ENCODE measurements around the gene INTS13.

The INTS13 gene, protein sequence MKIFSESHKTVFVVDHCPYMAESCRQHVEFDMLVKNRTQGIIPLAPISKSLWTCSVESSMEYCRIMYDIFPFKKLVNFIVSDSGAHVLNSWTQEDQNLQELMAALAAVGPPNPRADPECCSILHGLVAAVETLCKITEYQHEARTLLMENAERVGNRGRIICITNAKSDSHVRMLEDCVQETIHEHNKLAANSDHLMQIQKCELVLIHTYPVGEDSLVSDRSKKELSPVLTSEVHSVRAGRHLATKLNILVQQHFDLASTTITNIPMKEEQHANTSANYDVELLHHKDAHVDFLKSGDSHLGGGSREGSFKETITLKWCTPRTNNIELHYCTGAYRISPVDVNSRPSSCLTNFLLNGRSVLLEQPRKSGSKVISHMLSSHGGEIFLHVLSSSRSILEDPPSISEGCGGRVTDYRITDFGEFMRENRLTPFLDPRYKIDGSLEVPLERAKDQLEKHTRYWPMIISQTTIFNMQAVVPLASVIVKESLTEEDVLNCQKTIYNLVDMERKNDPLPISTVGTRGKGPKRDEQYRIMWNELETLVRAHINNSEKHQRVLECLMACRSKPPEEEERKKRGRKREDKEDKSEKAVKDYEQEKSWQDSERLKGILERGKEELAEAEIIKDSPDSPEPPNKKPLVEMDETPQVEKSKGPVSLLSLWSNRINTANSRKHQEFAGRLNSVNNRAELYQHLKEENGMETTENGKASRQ

DNA sequence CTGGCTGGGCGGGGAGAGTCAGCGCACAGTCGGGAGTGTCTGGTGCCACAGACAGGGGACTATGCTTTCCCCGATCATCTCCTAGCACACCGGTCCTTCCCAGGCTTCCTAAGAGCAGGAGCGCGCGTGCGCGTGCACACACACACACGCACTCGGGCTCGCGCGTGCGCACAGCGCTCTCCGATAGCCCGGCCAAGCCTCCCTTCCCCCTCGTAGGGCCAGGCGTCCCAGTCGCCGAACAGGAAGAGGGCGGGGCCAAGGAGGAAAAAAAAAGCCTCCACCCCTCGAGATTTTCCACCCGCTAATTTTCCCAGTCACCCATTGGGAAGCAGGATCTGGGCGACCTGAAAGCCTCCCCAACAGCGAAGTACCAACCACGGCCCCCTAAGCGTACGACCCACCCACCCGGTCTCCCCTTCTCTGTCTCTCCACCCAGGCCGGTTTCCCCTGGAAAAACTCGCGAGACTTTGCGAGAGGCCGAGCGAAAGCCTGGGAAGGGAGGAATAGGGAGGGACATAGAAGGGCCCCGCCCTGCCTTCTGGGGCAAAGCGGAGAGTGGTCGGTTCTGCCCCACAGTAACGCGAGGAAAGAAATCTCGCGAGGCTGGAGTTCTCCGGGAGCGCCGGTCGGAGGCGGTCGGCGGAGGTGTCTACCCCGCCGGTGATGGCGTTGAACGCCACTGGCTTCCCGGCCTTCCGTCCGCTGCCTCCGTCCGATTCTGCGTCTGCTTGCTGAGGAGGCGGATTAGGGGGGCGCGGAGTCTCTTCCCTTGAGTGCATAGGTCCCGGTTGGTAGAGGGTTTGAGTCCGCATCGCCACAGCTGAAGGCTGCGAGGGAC lies at the start of gene INTS13, which contains the start of gene FGFR1OP2:
Gene INTS13, minus strand, starts transcription at position 119 of the 838 bp plus-strand sequence. CDS start 1,178 bp downstream, outside the sequence.
Gene FGFR1OP2, plus strand, starts transcription at position 608 of the 838 bp plus-strand sequence. CDS start 15,689 bp downstream, outside the sequence.
- TF ChIP-seq CTCF (IDR thresholded peaks at IDR 0.05; ENCODE audit: low read depth, low read length): no peak
- peak; percentile 97 for DNase-seq (ENCODE audit: extremely low read depth, low read depth)

- DNase-seq (ENCODE audit: extremely low read depth, low read depth): no peak
- TF ChIP-seq CTCF (IDR thresholded peaks at IDR 0.05; ENCODE audit: low read depth, low read length): no peak
Observed at GRCh38 chr12:26982866-26983265, 45.1 kb upstream of the INTS13 start.

GRCh38 chr12:26979733-26980132 lies 42.0 kb upstream of the INTS13 start:
- DNase-seq (ENCODE audit: extremely low read depth, low read depth): no peak
- TF ChIP-seq CTCF (IDR thresholded peaks at IDR 0.05; ENCODE audit: low read depth, low read length): no peak

- no peak for DNase-seq (ENCODE audit: extremely low read depth, low read depth)
- no peak for TF ChIP-seq CTCF (IDR thresholded peaks at IDR 0.05; ENCODE audit: low read depth, low read length)
Observed at GRCh38 chr12:26978801-26979200, 41.0 kb upstream of the INTS13 start.

DNA sequence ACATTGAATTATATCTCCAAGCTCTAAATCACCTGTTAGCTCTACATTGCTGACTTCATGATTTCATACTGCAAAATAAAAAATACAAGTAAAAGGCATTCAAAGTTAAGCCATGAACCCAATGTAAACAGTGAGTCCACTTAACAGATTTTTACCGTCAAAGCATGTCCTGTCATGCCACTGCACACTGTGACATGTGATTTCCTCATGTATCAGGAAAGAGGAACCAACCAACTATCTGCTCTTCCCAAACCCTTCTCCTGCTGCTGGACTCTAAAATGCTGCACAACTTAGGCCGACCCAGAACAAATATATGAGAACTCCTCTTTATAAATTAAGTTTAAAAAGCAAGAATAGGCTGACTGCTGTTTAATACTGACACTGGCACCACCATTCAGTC lies 38.9 kb upstream of the INTS13 start:
- no peak for TF ChIP-seq CTCF (IDR thresholded peaks at IDR 0.05; ENCODE audit: low read depth, low read length)

DNA sequence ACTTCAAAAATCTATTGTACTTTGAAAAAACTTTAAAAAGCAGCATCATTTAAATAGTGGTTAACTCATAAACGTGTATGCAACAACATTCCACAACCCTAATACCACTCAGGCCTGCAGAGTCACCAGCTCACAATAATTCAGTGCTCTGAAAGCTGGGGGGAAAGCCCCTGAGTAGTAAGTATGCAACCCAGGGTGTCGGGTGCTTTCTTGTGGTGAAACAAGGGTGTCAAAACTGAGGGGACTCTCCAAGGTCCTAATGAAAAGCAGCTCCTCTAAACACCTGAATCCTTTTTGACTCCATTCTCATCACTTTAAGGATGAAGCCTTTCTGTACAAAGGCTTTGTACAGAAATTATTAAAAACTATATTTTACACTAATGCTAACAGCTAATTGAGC lies 34.2 kb upstream of the INTS13 start:
- no peak for DNase-seq (ENCODE audit: extremely low read depth, low read depth)
- TF ChIP-seq CTCF (IDR thresholded peaks at IDR 0.05; ENCODE audit: low read depth, low read length): no peak

More for the DNA sequence above, 38.9 kb upstream of the INTS13 start:
- DNase-seq (ENCODE audit: extremely low read depth, low read depth): no peak
